HG02943 (cell line): ENCODE data around the gene CEP57L1.
A peak's percentile ranks its signal among the peaks of the same experiment; 100 is the strongest.

Source experiments
- ATAC-seq: cut with Tn5 transposase; IDR thresholded peaks from one replicate; pipeline ENCODE4 v1.9.1; 2021; ENCODE audit warnings: mild to moderate bottlenecking, low read depth, moderate library complexity; ENCODE audit not compliant: unreplicated experiment

The CEP57L1 gene

GRCh38 chr6:109095036-109095834 is at the start of gene CEP57L1:
TSS of gene CEP57L1 (plus strand) at chr6:109095507. CDS start at chr6:109145222, 49,715 bp downstream.
- ATAC-seq = peak; percentile 67

GRCh38 chr6:109048176-109048575 is 47.1 kb upstream of the CEP57L1 start:
- no peak for ATAC-seq

GRCh38 chr6:109048670-109049415 is 46.5 kb upstream of the CEP57L1 start:
- no peak for ATAC-seq

- ATAC-seq = no peak
These were observed 45.3 kb upstream of the CEP57L1 start for GRCh38 chr6:109050012-109050411.

GRCh38 chr6:109050447-109051102 is 44.7 kb upstream of the CEP57L1 start:
- ATAC-seq = no peak

- ATAC-seq = no peak
These were observed 43.8 kb upstream of the CEP57L1 start for GRCh38 chr6:109051301-109052017.

GRCh38 chr6:109052018-109052651 is 43.2 kb upstream of the CEP57L1 start:
- ATAC-seq = no peak

GRCh38 chr6:109052852-109053251 is 42.5 kb upstream of the CEP57L1 start:
- no peak for ATAC-seq

GRCh38 chr6:109053336-109053735 is 42.0 kb upstream of the CEP57L1 start:
- ATAC-seq = no peak

GRCh38 chr6:109055771-109056235 is 39.5 kb upstream of the CEP57L1 start:
- ATAC-seq = no peak

- ATAC-seq = no peak
These were observed 38.6 kb upstream of the CEP57L1 start for GRCh38 chr6:109056661-109057060.

GRCh38 chr6:109058620-109059019 is 36.7 kb upstream of the CEP57L1 start:
- no peak for ATAC-seq

- no peak for ATAC-seq
These were observed 36.2 kb upstream of the CEP57L1 start for GRCh38 chr6:109059153-109059552.

GRCh38 chr6:109059571-109060021 is 35.7 kb upstream of the CEP57L1 start:
- ATAC-seq = no peak

- no peak for ATAC-seq
These were observed 34.7 kb upstream of the CEP57L1 start for GRCh38 chr6:109060571-109060970.

GRCh38 chr6:109062216-109062615 is 33.1 kb upstream of the CEP57L1 start:
- ATAC-seq = no peak

GRCh38 chr6:109062767-109063352 is 32.4 kb upstream of the CEP57L1 start:
- no peak for ATAC-seq

GRCh38 chr6:109069746-109070145 is 25.6 kb upstream of the CEP57L1 start:
- ATAC-seq = no peak

- no peak for ATAC-seq
These were observed 24.0 kb upstream of the CEP57L1 start for GRCh38 chr6:109071125-109071917.
